Panc1 (cell line): ENCODE measurements around the gene RER1. TPM values are rescaled to one million over a fixed set of nuclear protein-coding genes. Genes with fewer than 3 reads are reported as not detected.

Source experiments
- ATAC-seq: fragments of 200-7000 bp; cut with Tn5 transposase; 2 replicates; pipeline ENCODE4 v1.9.1; 2020; ENCODE audit warnings: mild to moderate bottlenecking, moderate library complexity
- BruUV-seq: library from RNA; stranded (reverse); fragments of 400-500 nt; replicated peaks from 2 replicates; lab custom pipeline; 2021; lab: Mats Ljungman, UMichigan
- CTCF ChIA-PET: fragments of 300-600 bp; sonication (Branson Sonifier 250); formaldehyde crosslinking; loops from one replicate; lab custom pipeline; 2022; ENCODE audit warnings: antibody characterized with exemption; lab: Charles Lee
- POLR2A ChIA-PET: fragments of 300-600 bp; sonication (Branson Sonifier 250); formaldehyde crosslinking; loops from one replicate; lab custom pipeline; 2022; ENCODE audit warnings: antibody characterized with exemption; lab: Charles Lee
- DNase-seq: peaks from one replicate; pipeline ENCODE4 v3.0.0-alpha.2; 2010; ENCODE audit warnings: low read depth, low spot score
- H3K27ac ChIP-seq: 2 replicates; pipeline ENCODE4 v1.5.1; 2011; ENCODE audit warnings: mild to moderate bottlenecking, low read length, inconsistent platforms
- H3K27me3 ChIP-seq: fragments of 200-500 bp; sonication (Bioruptor generic); 2 replicates; pipeline ENCODE4 v1.6.0; 2014; ENCODE audit warnings: low read length, inconsistent platforms; ENCODE audit not compliant: control insufficient read depth, insufficient read depth
- H3K36me3 ChIP-seq: fragments of 200-500 bp; sonication (Bioruptor generic); 2 replicates; pipeline ENCODE4 v1.5.1; 2014; ENCODE audit warnings: inconsistent platforms, mild to moderate bottlenecking, low read length, moderate library complexity; ENCODE audit not compliant: control insufficient read depth, insufficient read depth
- H3K4me1 ChIP-seq: 2 replicates; pipeline ENCODE4 v1.5.1; 2011; ENCODE audit warnings: inconsistent platforms, mild to moderate bottlenecking, low read length, moderate library complexity; ENCODE audit not compliant: control insufficient read depth, insufficient read depth
- H3K4me3 ChIP-seq, 2 experiments: 2 replicates each; pipeline ENCODE4 v1.5.1; 2011 to 2012; ENCODE audit warnings: low read depth in 2 of 2, low read length in 2 of 2, mild to moderate bottlenecking in 2 of 2, inconsistent platforms in 1 of 2, moderate library complexity in 1 of 2
- H3K9me3 ChIP-seq: fragments of 200-500 bp; sonication (Bioruptor generic); 2 replicates; pipeline ENCODE4 v1.5.1; 2014; ENCODE audit warnings: low read depth, mild to moderate bottlenecking, inconsistent platforms, low read length, moderate library complexity; ENCODE audit not compliant: control insufficient read depth, insufficient read depth
- POLR2AphosphoS5 ChIP-seq: IDR thresholded peaks from 2 replicates; pipeline ENCODE4 v1.6.1; 2012; ENCODE audit warnings: mild to moderate bottlenecking, low read depth, low read length, moderate library complexity
- SIN3A ChIP-seq: IDR thresholded peaks from 2 replicates; pipeline ENCODE4 v1.6.1; 2012; ENCODE audit warnings: low read depth, mild to moderate bottlenecking, low read length, moderate library complexity, borderline replicate concordance; ENCODE audit not compliant: insufficient read depth
- TCF7L2 ChIP-seq: IDR thresholded peaks from 2 replicates; pipeline ENCODE4 v1.6.1; 2011; ENCODE audit warnings: mild to moderate bottlenecking, low read depth, low read length, inconsistent platforms
- in situ Hi-C: cut with HindIII; loops from 2 replicates; pipeline ENCODE4 v1.10.0; 2016; ENCODE audit warnings: low sequenced_read_pairs, low pct_unique_long_range_greater_than_20kb
- intact Hi-C: fragments of 100-400 bp; cut with micrococcal nuclease; formaldehyde crosslinking; loops from one replicate; pipeline ENCODE4 v1.10.0; 2022; ENCODE audit not compliant: unreplicated experiment
- total RNA-seq: library from RNA; stranded (reverse); gene quantifications from one replicate; pipeline ENCODE4 v1.2.1, GENCODE V29; 2021; ENCODE audit not compliant: unreplicated experiment
- TF ChIP-seq, protein P1 (sequence below), 2 experiments: IDR thresholded peaks; 2 replicates each; pipeline ENCODE4 v1.6.1; 2011 to 2012; ENCODE audit warnings: low read depth in 2 of 2, control low read depth in 1 of 2, low read length in 1 of 2, mild to moderate bottlenecking in 1 of 2, moderate library complexity in 1 of 2; ENCODE audit not compliant: insufficient read depth in 1 of 2
- TF ChIP-seq, protein P2 (sequence below): fragments of 450-650 bp; IDR thresholded peaks from 2 replicates; pipeline ENCODE4 v1.5.1; 2017; ENCODE audit warnings: mild to moderate bottlenecking

Gene RER1
- total RNA-seq, 1 experiment from 2014 or later = 235 TPM

DNA sequence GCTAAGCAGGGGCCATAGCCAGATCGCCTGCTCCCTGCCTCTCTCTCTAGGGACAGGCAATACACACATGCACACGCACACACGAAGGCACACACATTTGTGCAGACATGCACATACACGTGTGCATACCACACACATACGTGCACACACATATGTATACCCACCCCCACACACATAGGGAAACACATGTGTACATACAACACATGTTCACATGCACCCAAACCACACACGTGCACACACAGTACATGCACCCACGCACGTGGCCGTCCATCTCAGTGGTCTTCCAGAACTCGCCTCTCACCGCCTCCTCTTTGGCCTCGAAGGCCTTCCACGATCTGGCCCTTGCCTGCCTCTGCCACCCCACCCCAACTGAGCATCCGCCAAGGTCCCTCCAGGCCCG, 46.0 kb downstream of the RER1 start:
- no peak overlapping the region for H3K27ac ChIP-seq
- no peaks in the 10 kb centered on the region for H3K9me3 ChIP-seq
- POLR2A ChIA-PET = no interaction called here
- no peak for DNase-seq
- no peaks in the 10 kb centered on the region for H3K27me3 ChIP-seq
- CTCF ChIA-PET = no interaction called here
- no peak for ATAC-seq
- intact Hi-C loops = no loop called here
- H3K4me3 ChIP-seq = no peak overlapping the region
- BruUV-seq = no TSS peak
- H3K4me1 ChIP-seq = peaks cover 12% of the 10 kb centered on the region
- in situ Hi-C loops = no loop called here
- H3K36me3 ChIP-seq = no peaks in the 10 kb centered on the region
- TF ChIP-seq TCF7L2 (no peak), SIN3A (no peak)
- TF ChIP-seq, protein P1, sequence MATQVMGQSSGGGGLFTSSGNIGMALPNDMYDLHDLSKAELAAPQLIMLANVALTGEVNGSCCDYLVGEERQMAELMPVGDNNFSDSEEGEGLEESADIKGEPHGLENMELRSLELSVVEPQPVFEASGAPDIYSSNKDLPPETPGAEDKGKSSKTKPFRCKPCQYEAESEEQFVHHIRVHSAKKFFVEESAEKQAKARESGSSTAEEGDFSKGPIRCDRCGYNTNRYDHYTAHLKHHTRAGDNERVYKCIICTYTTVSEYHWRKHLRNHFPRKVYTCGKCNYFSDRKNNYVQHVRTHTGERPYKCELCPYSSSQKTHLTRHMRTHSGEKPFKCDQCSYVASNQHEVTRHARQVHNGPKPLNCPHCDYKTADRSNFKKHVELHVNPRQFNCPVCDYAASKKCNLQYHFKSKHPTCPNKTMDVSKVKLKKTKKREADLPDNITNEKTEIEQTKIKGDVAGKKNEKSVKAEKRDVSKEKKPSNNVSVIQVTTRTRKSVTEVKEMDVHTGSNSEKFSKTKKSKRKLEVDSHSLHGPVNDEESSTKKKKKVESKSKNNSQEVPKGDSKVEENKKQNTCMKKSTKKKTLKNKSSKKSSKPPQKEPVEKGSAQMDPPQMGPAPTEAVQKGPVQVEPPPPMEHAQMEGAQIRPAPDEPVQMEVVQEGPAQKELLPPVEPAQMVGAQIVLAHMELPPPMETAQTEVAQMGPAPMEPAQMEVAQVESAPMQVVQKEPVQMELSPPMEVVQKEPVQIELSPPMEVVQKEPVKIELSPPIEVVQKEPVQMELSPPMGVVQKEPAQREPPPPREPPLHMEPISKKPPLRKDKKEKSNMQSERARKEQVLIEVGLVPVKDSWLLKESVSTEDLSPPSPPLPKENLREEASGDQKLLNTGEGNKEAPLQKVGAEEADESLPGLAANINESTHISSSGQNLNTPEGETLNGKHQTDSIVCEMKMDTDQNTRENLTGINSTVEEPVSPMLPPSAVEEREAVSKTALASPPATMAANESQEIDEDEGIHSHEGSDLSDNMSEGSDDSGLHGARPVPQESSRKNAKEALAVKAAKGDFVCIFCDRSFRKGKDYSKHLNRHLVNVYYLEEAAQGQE (IDR thresholded peaks at IDR 0.05; ENCODE audit: insufficient read depth in 1 of 2, low read depth in 2 of 2, low read length in 1 of 2) = no peak

DNA sequence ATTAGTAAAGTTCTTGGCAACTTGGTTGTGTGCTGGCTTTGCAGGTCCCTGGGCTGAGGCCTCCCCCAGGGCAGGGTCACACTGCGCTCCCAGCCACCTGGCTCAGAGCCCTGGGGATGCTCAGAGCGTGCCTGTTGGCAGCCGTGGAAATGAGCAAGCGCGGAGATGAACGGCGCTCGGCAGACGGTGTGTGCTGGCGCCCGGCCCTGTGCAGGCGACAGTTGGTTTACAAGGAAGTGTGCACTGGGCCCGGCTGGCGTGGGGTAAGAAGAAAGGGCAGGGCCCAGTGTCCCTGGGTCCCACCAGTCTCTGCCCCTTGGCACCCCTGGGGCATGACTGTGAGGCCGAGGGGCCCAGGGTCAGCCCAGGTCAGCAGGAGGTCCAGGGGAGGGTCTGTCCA, 46.4 kb downstream of the RER1 start:
- intact Hi-C loops = no loop called here
- Histone ChIP-seq H3K4me3 (no peak overlapping the region), H3K27me3 (no peaks in the 10 kb centered on the region), H3K36me3 (no peaks in the 10 kb centered on the region), H3K9me3 (no peaks in the 10 kb centered on the region), H3K27ac (no peak overlapping the region), H3K4me1 (peaks cover 16% of the 10 kb centered on the region)
- no peak for DNase-seq
- TF ChIP-seq TCF7L2 (no peak), POLR2AphosphoS5 (no peak), SIN3A (no peak)
- TF ChIP-seq, protein P1 (IDR thresholded peaks at IDR 0.05; ENCODE audit: insufficient read depth in 1 of 2, low read depth in 2 of 2, low read length in 1 of 2) = no peak
- TF ChIP-seq, protein P2, sequence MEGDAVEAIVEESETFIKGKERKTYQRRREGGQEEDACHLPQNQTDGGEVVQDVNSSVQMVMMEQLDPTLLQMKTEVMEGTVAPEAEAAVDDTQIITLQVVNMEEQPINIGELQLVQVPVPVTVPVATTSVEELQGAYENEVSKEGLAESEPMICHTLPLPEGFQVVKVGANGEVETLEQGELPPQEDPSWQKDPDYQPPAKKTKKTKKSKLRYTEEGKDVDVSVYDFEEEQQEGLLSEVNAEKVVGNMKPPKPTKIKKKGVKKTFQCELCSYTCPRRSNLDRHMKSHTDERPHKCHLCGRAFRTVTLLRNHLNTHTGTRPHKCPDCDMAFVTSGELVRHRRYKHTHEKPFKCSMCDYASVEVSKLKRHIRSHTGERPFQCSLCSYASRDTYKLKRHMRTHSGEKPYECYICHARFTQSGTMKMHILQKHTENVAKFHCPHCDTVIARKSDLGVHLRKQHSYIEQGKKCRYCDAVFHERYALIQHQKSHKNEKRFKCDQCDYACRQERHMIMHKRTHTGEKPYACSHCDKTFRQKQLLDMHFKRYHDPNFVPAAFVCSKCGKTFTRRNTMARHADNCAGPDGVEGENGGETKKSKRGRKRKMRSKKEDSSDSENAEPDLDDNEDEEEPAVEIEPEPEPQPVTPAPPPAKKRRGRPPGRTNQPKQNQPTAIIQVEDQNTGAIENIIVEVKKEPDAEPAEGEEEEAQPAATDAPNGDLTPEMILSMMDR = no peak
- ATAC-seq = no peak
- BruUV-seq = no TSS peak
- ChIA-PET POLR2A (no interaction called here), CTCF (no interaction called here)
- in situ Hi-C loops = no loop called here
